Measurements from ENCODE around the gene MMP25.

MMP25 gene

DNA sequence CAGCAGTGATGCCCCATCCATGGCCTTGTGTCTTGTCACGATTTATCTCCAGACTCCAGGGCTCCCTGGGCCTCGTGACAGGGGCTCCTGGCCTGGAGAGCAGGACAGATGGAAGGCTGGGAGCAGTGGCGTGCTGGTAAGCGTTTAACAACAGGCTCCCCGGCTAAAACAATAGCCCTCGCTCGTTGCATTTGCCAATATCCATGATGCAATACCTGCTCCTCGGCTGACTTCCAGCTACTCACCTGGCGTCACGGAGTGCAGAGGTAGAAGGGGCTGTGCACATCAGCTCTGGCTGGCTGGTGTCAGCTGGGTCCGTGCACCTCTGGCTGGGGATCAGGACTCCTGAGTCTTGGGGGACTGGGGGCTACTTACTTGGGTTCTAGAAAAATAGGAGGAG is 8.1 kb upstream of the MMP25 start:
- TF ChIP-seq, protein P1, sequence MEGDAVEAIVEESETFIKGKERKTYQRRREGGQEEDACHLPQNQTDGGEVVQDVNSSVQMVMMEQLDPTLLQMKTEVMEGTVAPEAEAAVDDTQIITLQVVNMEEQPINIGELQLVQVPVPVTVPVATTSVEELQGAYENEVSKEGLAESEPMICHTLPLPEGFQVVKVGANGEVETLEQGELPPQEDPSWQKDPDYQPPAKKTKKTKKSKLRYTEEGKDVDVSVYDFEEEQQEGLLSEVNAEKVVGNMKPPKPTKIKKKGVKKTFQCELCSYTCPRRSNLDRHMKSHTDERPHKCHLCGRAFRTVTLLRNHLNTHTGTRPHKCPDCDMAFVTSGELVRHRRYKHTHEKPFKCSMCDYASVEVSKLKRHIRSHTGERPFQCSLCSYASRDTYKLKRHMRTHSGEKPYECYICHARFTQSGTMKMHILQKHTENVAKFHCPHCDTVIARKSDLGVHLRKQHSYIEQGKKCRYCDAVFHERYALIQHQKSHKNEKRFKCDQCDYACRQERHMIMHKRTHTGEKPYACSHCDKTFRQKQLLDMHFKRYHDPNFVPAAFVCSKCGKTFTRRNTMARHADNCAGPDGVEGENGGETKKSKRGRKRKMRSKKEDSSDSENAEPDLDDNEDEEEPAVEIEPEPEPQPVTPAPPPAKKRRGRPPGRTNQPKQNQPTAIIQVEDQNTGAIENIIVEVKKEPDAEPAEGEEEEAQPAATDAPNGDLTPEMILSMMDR (IDR thresholded peaks at IDR 0.05; ENCODE audit: low read depth, low read length, poor library complexity, severe bottlenecking), result no peak
- TF ChIP-seq EZH2phosphoT487 (IDR thresholded peaks at IDR 0.05; ENCODE audit: borderline replicate concordance, low read length), result no peak
- Histone ChIP-seq H3K4me1 (ENCODE audit: control insufficient read depth, low read length) (peaks cover 8% of the 10 kb centered on the region; the same call in 1 of the 2 replicates), H3K27me3 (ENCODE audit: control insufficient read depth, low read length) (peaks cover 58% of the 10 kb centered on the region), H3K9me2 (replicated peaks; ENCODE audit: control insufficient read depth, low read length) (no peaks in the 10 kb centered on the region), H3K79me2 (ENCODE audit: control insufficient read depth, low read length) (no peaks in the 10 kb centered on the region), H4K20me1 (ENCODE audit: control insufficient read depth, insufficient read depth, low read depth, low read length) (no peaks in the 10 kb centered on the region), H3F3A (ENCODE audit: control insufficient read depth, insufficient read depth) (no peaks in the 10 kb centered on the region), H3K4me2 (ENCODE audit: low read length) (no peak overlapping the region), H3K27ac (ENCODE audit: low read depth, low read length) (no peak overlapping the region), H3K36me3 (ENCODE audit: control insufficient read depth, low read length) (no peaks in the 10 kb centered on the region), H3K4me3 (ENCODE audit: low read length) (no peak overlapping the region), H3K9me3 (ENCODE audit: control insufficient read depth, insufficient read depth, low read length) (no peaks in the 10 kb centered on the region)

DNA sequence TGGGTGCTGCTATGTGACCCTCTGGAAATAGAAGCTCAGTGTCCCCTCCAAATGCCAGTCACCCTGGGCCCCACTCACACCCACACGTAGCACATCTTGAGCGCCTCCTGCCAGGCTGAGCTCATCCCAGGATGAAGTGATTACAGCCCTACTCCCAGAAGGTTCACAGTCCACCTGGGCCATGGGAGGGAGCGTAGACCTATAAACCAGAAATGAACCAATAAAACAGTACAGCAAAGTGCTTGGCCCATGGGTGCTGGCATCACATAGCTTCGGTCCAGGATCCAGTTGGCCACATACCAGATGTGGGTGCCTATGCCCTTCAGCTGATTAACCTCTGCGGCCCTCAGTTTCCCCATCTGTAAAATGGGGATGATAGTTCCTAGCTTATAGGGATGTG is 7.5 kb upstream of the MMP25 start:
- Histone ChIP-seq H3K4me1 (ENCODE audit: control insufficient read depth, low read length) (peaks cover 8% of the 10 kb centered on the region; the same call in 1 of the 2 replicates), H3K27ac (ENCODE audit: low read depth, low read length) (no peak overlapping the region), H3K79me2 (ENCODE audit: control insufficient read depth, low read length) (no peaks in the 10 kb centered on the region), H3K9me3 (ENCODE audit: control insufficient read depth, insufficient read depth, low read length) (no peaks in the 10 kb centered on the region), H3K4me2 (ENCODE audit: low read length) (no peak overlapping the region), H3K9me2 (replicated peaks; ENCODE audit: control insufficient read depth, low read length) (no peaks in the 10 kb centered on the region), H3K36me3 (ENCODE audit: control insufficient read depth, low read length) (no peaks in the 10 kb centered on the region), H3K27me3 (ENCODE audit: control insufficient read depth, low read length) (peaks cover 52% of the 10 kb centered on the region), H3K4me3 (ENCODE audit: low read length) (no peak overlapping the region), H4K20me1 (ENCODE audit: control insufficient read depth, insufficient read depth, low read depth, low read length) (no peaks in the 10 kb centered on the region), H3F3A (ENCODE audit: control insufficient read depth, insufficient read depth) (no peaks in the 10 kb centered on the region; the same call in 1 of the 2 replicates)
- no peak for TF ChIP-seq EZH2phosphoT487 (IDR thresholded peaks at IDR 0.05; ENCODE audit: borderline replicate concordance, low read length)
- TF ChIP-seq, protein P1 (IDR thresholded peaks at IDR 0.05; ENCODE audit: low read depth, low read length, poor library complexity, severe bottlenecking), result no peak

DNA sequence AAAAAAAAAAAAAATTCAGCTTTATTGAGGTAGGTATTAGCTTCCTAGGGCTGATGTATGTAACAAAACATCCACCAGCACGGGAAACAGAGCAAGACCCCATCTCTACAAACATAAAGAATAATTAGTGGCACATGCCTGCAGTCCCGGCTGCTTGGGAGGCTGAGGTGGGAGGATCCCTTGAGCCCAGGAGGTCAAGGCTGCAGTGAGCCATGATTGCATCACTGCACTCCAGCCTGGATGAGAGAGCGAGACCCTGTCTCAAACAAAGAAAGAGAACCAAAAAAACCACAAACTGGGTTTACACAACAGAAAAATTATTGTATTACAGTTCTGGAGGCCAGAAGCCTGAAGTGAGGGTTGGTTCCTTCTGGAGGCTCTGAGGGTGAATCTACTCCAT is 4.0 kb upstream of the MMP25 start:
- H3K4me1 ChIP-seq (ENCODE audit: control insufficient read depth, low read length), result peaks cover 22% of the 10 kb centered on the region
- H3K9me3 ChIP-seq (ENCODE audit: control insufficient read depth, insufficient read depth, low read length), result no peaks in the 10 kb centered on the region
- H4K20me1 ChIP-seq (ENCODE audit: control insufficient read depth, insufficient read depth, low read depth, low read length), result no peaks in the 10 kb centered on the region
- H3K36me3 ChIP-seq (ENCODE audit: control insufficient read depth, low read length), result no peaks in the 10 kb centered on the region
- no peaks in the 10 kb centered on the region for H3K79me2 ChIP-seq (ENCODE audit: control insufficient read depth, low read length)
- H3K27ac ChIP-seq (ENCODE audit: low read depth, low read length), result no peak overlapping the region
- peaks cover 6% of the 10 kb centered on the region; the same call in 1 of the 2 replicates for H3F3A ChIP-seq (ENCODE audit: control insufficient read depth, insufficient read depth)
- H3K27me3 ChIP-seq (ENCODE audit: control insufficient read depth, low read length), result peaks cover 38% of the 10 kb centered on the region
- TF ChIP-seq, protein P1 (IDR thresholded peaks at IDR 0.05; ENCODE audit: low read depth, low read length, poor library complexity, severe bottlenecking), result no peak
- no peak for TF ChIP-seq EZH2phosphoT487 (IDR thresholded peaks at IDR 0.05; ENCODE audit: borderline replicate concordance, low read length)
- H3K4me2 ChIP-seq (ENCODE audit: low read length), result no peak overlapping the region
- H3K9me2 ChIP-seq (replicated peaks; ENCODE audit: control insufficient read depth, low read length), result no peaks in the 10 kb centered on the region
- no peak overlapping the region for H3K4me3 ChIP-seq (ENCODE audit: low read length)

Data from DOHH2 (cell line).